ENCODE results near the gene MOV10.

DNA sequence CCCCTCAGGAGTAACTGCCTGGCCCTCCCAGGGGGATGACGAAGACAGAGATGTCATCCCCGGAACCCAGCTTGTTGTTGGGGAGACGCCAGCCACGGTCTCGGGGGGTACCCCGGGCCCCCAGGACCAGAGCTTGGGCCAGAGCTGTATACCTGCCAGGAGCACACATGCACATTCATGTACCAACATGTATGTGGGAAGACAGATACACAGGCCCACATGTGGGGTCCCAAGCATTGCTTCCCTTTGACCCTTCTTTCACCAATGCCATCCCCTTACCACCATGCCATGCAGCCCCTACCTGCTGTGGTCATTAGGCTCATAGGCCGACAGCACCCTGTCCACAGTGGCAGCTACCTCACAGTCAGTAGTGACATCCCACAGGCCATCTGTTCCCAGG is 35.7 kb downstream of the MOV10 start:
- TF ChIP-seq, protein P1, sequence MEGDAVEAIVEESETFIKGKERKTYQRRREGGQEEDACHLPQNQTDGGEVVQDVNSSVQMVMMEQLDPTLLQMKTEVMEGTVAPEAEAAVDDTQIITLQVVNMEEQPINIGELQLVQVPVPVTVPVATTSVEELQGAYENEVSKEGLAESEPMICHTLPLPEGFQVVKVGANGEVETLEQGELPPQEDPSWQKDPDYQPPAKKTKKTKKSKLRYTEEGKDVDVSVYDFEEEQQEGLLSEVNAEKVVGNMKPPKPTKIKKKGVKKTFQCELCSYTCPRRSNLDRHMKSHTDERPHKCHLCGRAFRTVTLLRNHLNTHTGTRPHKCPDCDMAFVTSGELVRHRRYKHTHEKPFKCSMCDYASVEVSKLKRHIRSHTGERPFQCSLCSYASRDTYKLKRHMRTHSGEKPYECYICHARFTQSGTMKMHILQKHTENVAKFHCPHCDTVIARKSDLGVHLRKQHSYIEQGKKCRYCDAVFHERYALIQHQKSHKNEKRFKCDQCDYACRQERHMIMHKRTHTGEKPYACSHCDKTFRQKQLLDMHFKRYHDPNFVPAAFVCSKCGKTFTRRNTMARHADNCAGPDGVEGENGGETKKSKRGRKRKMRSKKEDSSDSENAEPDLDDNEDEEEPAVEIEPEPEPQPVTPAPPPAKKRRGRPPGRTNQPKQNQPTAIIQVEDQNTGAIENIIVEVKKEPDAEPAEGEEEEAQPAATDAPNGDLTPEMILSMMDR (IDR thresholded peaks at IDR 0.05; ENCODE audit: extremely low read depth in 1 of 2, insufficient read depth in 1 of 2, low read depth in 1 of 2, low read length in 2 of 2): no peak
- TF ChIP-seq EZH2 (IDR thresholded peaks at IDR 0.05; ENCODE audit: borderline replicate concordance, low read depth, low read length, severe bottlenecking): no peak
- TF ChIP-seq POLR2AphosphoS5 (IDR thresholded peaks at IDR 0.05; ENCODE audit: insufficient read depth, low read depth, low read length): no peak
- TF ChIP-seq POLR2A (IDR thresholded peaks at IDR 0.05; ENCODE audit: low read depth, low read length): no peak
